ENCODE data around the gene TESPA1.

- TF ChIP-seq CTCF (conservative IDR thresholded peaks at IDR 0.05; ENCODE audit: low read depth, low read length) (no peak), POLR2A (IDR thresholded peaks at IDR 0.05; ENCODE audit: low read depth, low read length) (no peak), MAFK (IDR thresholded peaks at IDR 0.05; ENCODE audit: low read depth, low read length) (no peak), RAD21 (IDR thresholded peaks at IDR 0.05; ENCODE audit: low read length) (no peak), MAZ (IDR thresholded peaks at IDR 0.05; ENCODE audit: borderline replicate concordance, low read depth, low read length) (no peak), BHLHE40 (IDR thresholded peaks at IDR 0.05; ENCODE audit: low read depth, low read length) (no peak), RFX5 (IDR thresholded peaks at IDR 0.05; ENCODE audit: low read depth, low read length) (no peak), FOS (IDR thresholded peaks at IDR 0.05; ENCODE audit: low read depth, low read length) (no peak), SMC3 (IDR thresholded peaks at IDR 0.05; ENCODE audit: low read depth, low read length) (no peak), CEBPB (IDR thresholded peaks at IDR 0.05; ENCODE audit: low read depth, low read length) (no peak), CHD1 (IDR thresholded peaks at IDR 0.05; ENCODE audit: low read depth, low read length) (no peak)
- TF ChIP-seq, protein P1, sequence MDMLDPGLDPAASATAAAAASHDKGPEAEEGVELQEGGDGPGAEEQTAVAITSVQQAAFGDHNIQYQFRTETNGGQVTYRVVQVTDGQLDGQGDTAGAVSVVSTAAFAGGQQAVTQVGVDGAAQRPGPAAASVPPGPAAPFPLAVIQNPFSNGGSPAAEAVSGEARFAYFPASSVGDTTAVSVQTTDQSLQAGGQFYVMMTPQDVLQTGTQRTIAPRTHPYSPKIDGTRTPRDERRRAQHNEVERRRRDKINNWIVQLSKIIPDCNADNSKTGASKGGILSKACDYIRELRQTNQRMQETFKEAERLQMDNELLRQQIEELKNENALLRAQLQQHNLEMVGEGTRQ (IDR thresholded peaks at IDR 0.05; ENCODE audit: low read depth, low read length), result no peak
- TF ChIP-seq, protein P2, sequence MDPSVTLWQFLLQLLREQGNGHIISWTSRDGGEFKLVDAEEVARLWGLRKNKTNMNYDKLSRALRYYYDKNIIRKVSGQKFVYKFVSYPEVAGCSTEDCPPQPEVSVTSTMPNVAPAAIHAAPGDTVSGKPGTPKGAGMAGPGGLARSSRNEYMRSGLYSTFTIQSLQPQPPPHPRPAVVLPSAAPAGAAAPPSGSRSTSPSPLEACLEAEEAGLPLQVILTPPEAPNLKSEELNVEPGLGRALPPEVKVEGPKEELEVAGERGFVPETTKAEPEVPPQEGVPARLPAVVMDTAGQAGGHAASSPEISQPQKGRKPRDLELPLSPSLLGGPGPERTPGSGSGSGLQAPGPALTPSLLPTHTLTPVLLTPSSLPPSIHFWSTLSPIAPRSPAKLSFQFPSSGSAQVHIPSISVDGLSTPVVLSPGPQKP (IDR thresholded peaks at IDR 0.05; ENCODE audit: borderline replicate concordance, low read depth, low read length), result no peak
These were observed 16.8 kb upstream of the TESPA1 start for GRCh38 chr12:55001198-55001868.

Measured in IMR-90 (cell line).